ENCODE data around the gene CYB561D1.

CYB561D1 gene

GRCh38 chr1:109481646-109482045 is 12.2 kb upstream of the CYB561D1 start:
- no peak for DNase-seq

GRCh38 chr1:109482242-109482641 is 11.7 kb upstream of the CYB561D1 start:
- no peak for DNase-seq

GRCh38 chr1:109482791-109483671 is 10.9 kb upstream of the CYB561D1 start:
- DNase-seq = peak in 3 of 5 experiments; percentile 42 to 52 (median 47)

- DNase-seq = peak; percentile 84 to 95 (median 88)
Measured at GRCh38 chr1:109483672-109484518, 10.0 kb upstream of the CYB561D1 start, which contains the start of gene ATXN7L2. ATXN7L2 (plus strand) TSS chr1:109483905; CDS start chr1:109483954, 49 bp downstream.

- no peak for DNase-seq
Measured at GRCh38 chr1:109484519-109484975, 9.3 kb upstream of the CYB561D1 start.

- no peak for DNase-seq
Measured at GRCh38 chr1:109485001-109485400, 8.9 kb upstream of the CYB561D1 start.

GRCh38 chr1:109487261-109487660 is 6.6 kb upstream of the CYB561D1 start:
- no peak for DNase-seq

- no peak for DNase-seq
Measured at GRCh38 chr1:109488201-109488600, 5.7 kb upstream of the CYB561D1 start.

GRCh38 chr1:109488696-109489095 is 5.2 kb upstream of the CYB561D1 start:
- DNase-seq = no peak

- peak in 4 of 5 experiments; percentile 34 to 76 (median 60) for DNase-seq
Measured at GRCh38 chr1:109490029-109490933, 3.6 kb upstream of the CYB561D1 start.

- DNase-seq = no peak
Measured at GRCh38 chr1:109490934-109491302, 3.0 kb upstream of the CYB561D1 start.

- DNase-seq = no peak
Measured at GRCh38 chr1:109491372-109491771, 2.5 kb upstream of the CYB561D1 start.

- no peak for DNase-seq
Measured at GRCh38 chr1:109492779-109493178, 1.1 kb upstream of the CYB561D1 start.

- DNase-seq = no peak
Measured at GRCh38 chr1:109493227-109493626, 667 bp upstream of the CYB561D1 start.

GRCh38 chr1:109495738-109496137 is 1.8 kb downstream of the CYB561D1 start:
- DNase-seq = no peak

GRCh38 chr1:109497449-109498160 is 3.7 kb downstream of the CYB561D1 start:
- no peak for DNase-seq

- no peak for DNase-seq
Measured at GRCh38 chr1:109498161-109498801, 4.4 kb downstream of the CYB561D1 start.

GRCh38 chr1:109499081-109499480 is 5.2 kb downstream of the CYB561D1 start:
- DNase-seq = no peak

GRCh38 chr1:109499661-109500536 is 6.0 kb downstream of the CYB561D1 start:
- peak in 4 of 5 experiments; percentile 36 to 58 (median 48) for DNase-seq

- DNase-seq = no peak
Measured at GRCh38 chr1:109500941-109501381, 7.1 kb downstream of the CYB561D1 start.
